Endometrial microvascular endothelial cells (primary cell): ENCODE data around the gene RBBP6. TPM values are rescaled to one million over a fixed set of nuclear protein-coding genes. Genes with fewer than 3 reads are reported as not detected.
"Not testable (repeated sequence)": the region's sequence is repeated elsewhere in the genome, so short reads cannot be mapped to it uniquely, and the experiment has no call there.

Experiments used
- in situ Hi-C: cut with HindIII; loops from 2 replicates; pipeline ENCODE4 v1.10.0; 2017; ENCODE audit warnings: low sequenced_read_pairs, low pct_unique_long_range_greater_than_20kb; ENCODE audit errors: inconsistent ontology term
- total RNA-seq: library from RNA; depleted of rRNA; stranded (reverse); fragments of >200 nt; gene quantifications from one replicate; pipeline ENCODE4 v1.2.3, GENCODE V29; 2015; ENCODE audit errors: inconsistent ontology term

Gene RBBP6
- 16.2 TPM for total RNA-seq

DNA sequence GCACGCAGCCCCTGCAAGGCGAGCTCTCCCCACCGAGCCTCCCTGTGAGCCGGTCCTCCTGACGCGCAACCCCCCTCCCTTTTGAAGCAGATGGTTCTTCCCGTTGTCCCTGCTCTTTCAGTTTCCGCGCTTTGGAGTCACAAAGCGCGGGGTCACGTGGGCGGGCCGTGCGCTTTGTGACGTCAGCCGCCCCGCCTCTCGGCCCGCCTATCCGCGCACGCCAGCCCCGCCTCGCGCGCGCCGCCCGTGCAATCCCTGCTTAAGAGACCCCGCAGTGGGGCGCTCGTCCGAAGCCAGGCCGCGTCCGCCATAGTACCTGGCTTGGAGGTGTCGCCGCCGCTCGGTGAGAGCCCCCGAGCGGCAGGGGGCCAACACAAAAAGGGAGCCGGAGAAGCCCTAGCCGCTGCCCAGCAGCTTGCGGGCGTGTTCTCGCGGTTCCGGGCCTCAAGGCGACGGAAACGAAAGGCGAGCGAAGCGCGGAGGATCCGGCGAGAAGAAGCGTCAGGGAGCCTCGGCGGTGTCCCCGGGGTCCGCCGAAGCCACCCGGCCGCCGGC lies at the start of gene RBBP6:
Gene RBBP6 (plus strand): TSS at position 272 of the 555 bp plus-strand sequence. CDS start 1,061 bp downstream, outside the sequence.
- in situ Hi-C loops = no loop called here

GRCh38 chr16:24490866-24491265 lies 48.5 kb upstream of the RBBP6 start:
- in situ Hi-C loops = no loop called here

DNA sequence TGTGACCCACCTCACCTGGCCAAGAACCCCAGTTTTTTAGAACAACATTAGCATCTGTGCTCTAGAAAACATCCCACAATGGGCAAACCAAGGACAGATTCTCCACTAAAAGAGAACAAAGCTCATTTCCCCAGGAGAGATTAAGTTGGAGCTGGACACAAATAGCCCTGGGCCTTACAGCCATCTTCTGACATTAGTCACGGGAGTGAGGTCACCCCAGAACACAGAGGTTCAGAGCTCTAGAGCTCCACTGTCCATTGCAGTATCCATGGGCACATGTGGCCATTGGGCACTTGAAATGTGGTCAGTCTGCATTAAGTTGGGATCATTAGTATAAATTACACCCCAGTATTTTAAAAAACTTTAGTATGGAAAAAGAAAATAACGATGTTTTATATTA lies 47.6 kb upstream of the RBBP6 start:
- in situ Hi-C loops = no loop called here

- in situ Hi-C loops = no loop called here
Observed at GRCh38 chr16:24493821-24494220, 45.5 kb upstream of the RBBP6 start.

DNA sequence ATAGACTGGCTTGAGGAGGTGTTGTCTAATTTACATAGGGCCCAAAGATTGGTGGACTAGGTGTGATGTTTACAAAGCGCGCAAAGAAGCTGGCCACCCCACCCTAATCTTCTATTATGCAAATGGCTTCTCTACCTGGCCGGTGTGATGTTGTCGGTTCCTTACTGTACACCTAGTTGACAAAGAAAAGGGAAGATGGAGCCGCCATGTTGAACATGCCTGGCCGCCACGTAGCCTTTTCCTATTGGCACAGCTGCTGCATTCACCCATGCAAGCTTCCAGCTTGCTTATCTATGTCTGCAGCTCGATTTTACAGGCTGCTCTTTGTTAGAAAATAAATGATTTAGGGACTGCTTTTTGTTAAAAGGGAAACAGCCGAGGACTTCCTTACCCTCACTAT lies 44.2 kb upstream of the RBBP6 start:
- in situ Hi-C loops = not testable (repeated sequence)

DNA sequence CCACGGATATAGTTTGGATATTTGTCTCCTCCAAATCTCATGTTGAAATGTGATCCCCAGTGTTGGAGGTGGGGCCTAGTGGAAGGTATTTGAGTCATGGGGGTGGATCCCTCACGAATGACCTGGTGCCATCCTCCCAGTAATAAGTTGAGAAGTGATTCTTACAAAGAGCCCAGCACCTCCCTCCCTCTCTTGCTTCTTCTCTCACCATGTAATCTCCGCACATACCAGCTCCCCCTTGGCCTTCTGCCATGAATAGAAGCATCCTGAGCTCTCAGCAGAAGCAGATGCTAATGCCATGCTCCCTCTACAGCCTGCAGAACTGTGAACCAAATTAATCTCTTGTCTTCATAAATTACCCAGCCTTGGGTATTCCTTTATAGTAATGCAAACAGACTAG lies 41.9 kb upstream of the RBBP6 start:
- in situ Hi-C loops = no loop called here

DNA sequence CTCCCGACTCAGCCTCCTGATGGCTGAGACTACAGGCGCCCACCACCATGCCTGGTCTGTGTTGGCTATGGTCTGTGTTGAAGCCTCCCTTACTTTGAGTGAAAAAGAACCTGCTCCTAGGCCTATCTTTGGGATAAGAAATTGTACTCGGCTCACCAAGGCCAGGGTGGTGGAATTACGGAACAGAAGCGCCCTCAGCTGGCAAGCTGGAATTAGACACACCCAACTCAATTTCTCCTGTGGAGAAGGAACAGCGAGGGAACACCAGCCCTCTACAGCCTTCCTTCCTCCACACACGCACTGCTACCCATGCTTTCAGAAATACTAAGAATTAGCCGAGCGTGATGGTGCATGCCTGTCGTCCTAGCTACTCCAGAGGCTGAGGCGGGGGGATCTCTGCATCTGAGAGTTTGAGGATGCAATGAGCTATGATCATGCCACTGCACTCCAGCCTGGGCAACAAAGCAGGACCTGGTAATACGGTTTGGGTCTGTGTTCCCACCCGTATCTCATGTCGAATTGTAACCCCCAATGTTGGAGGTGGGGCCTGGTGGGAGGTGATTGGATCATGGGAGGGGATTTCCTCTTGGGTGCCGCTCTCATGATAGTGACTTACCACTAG lies 40.1 kb upstream of the RBBP6 start:
- in situ Hi-C loops = no loop called here

- in situ Hi-C loops = no loop called here
Observed at GRCh38 chr16:24504472-24505345, 34.7 kb upstream of the RBBP6 start.

DNA sequence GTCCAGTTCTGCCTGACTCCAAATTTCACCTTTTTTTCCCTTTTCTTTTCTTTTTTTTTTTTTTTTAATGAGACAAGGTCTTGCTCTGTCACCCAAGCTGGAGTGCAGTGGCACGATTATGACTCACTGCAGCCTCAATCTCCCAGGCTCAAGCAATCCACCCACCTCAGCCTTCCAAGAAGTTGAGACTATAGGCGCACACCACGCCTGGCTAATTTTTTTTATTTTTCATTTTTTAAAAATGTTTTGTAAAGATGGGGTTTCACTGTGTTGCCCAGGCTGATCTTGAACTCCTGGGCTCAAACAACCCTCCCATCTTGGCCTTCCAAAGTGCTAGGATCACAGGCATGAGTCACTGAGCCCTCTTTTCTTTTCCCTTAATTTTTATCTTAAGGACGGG lies 33.4 kb upstream of the RBBP6 start:
- in situ Hi-C loops = no loop called here

DNA sequence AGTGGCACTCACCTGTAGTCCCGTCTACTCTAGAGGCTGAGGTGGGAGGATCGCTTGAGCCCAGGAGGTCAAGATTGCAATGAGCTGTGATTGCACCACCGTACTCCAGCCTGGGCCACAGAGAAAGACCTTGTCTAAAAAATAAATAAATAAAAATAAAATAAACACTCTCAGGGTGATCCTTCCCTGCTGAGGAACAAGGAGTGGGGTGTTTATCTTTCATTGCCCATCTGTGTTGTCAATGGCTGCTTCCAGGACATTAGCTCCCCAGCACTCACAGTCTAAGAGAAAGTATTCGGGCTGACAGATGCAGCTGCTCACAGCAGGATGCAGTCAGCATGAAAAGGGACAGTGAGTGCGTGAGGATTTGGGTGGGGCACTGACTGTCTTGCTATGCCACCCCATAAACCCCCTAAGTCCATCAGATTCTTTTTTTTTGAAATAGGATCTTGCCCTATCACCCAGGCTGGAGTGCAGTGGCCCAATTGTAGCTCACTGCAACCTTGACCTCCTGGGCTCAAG lies 31.3 kb upstream of the RBBP6 start:
- in situ Hi-C loops = no loop called here

- in situ Hi-C loops = no loop called here
Observed at GRCh38 chr16:24508614-24509013, 30.8 kb upstream of the RBBP6 start.

DNA sequence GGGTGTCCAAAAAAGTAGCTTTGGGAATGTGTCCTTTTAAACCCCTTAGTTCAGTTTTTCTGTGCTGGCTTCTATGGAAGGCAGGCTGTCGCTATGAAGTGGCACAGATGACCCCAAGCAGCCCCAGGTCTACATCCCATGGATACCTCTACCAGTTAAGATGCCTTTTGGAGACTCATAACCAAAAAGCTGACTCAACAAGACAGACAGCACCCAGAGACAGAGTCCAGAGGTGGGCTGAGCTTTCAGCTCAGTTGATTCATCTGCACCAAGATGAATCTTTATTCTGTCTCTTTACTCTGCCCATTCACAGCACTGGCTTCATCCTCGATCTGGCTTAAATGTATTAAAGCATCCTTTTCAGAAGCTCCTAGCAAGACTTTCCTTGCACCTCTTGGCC lies 29.8 kb upstream of the RBBP6 start:
- in situ Hi-C loops = no loop called here

DNA sequence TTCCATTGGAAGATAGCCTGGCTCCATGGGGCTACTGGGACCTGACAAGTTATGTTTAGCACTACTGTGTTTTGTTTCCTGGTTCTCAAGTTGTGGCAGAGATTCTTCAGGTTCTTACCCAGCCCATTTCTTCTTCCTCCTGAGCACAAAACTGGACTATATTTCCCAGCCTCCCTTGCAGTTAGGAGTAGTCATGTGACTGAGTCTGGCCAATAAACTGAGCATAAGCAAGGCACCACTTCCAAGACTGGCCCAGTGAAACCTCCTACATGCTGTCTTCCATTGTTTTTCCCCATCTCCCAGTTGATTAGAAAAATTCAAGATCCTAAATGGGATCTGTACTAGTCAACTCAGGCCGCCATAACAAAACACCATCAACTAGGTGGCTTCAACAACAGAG lies 28.2 kb upstream of the RBBP6 start:
- in situ Hi-C loops = no loop called here

DNA sequence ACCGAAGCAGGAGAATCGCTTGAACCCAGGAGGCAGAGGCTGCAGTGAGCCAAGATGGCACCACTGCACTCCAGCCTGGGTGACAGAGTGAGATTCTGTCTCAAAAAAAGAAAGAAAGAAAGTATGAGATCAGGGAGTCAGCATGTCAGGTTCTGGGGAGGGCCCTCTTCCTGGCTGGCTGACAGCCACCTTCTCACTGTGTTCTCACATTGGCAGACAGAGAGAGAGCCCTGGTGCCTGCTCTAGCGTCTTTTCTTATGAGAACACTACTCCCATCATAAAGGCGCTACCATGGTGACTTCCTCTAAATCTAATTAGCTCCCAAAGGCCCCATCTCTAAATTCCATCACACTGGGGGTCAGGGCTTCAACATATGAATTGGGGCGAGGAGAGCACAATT lies 27.6 kb upstream of the RBBP6 start:
- in situ Hi-C loops = no loop called here

GRCh38 chr16:24514096-24514495 lies 25.3 kb upstream of the RBBP6 start:
- in situ Hi-C loops = no loop called here

DNA sequence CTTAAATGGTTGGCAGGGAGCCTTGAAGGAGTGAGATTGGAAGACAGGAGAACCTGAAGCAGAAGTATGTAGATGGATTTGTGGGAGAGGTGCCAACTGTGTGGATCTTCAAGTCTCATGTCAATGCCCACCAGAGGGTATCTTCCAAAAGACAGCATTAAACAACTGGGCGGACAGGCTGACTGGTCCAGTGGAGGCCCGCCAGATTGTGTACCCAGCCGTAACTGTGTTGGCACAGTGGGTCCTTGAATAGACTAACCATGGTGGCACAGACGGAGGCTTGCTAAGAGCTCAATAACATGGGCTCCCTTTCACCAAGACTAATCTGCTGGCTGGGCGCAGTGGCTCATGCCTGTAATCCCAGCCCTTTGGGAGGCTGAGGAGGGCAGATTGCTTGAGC lies 24.2 kb upstream of the RBBP6 start:
- in situ Hi-C loops = no loop called here

DNA sequence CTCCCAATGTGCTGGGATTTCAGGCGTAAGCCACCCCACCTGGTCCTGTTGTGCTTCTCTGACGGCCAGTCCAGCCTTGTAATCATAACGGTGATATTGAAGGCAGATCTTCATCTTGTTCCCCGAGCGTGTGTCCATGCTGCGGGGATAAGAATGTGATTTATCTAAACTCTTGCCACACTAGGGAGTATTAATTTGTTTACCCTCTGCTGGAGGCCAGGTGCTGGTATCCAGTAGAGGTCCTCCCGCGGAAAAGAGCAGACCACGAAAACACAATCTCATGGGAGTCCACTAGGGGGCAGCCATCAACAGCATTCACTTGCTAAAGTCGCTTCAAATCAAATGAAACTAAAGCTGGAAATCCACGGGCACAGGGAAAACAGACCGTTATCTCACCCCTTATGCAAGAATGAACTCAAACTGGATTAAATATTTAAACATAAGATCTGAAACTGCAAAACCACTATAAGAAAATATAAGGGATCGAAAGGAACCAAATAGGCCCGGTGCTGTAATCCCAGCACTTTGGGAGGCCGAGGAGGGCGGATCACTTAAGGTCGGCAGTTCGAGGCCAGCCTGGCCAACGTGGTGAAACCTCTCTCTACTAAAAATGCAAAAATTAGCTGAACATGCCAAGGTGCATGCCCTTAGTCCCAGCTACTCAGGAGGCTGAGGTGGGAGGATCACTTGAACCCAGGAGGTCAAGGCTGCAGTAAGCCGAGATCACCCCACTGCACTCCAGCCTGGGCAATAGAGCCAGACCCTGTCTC lies 22.3 kb upstream of the RBBP6 start:
- in situ Hi-C loops = no loop called here

- in situ Hi-C loops = no loop called here
Observed at GRCh38 chr16:24518498-24518897, 20.9 kb upstream of the RBBP6 start.

DNA sequence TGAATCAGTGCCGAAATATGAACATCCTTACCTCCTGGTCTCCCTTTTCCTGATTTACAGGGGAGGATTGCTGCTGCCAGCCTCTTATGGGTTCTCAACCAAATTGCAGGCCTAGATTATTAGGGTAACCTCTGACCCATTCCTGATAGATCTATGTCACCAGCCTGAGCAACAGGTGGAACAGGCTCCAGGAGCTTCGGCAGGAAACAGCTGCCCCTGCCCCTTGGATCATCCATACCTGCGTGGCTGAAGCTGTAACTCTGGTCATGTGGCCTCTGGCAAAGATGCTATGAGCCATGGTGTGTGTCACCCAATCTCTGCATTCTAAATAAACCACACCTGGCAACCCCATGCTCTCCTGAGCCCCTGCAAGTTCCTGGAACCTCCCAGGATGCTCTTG lies 18.4 kb upstream of the RBBP6 start:
- in situ Hi-C loops = no loop called here
